HG02852 (cell line): ENCODE data around the gene POLR1G.
"Not testable (repeated sequence)": the region's sequence is repeated elsewhere in the genome, so short reads cannot be mapped to it uniquely, and the experiment has no call there.

Source experiments
- ATAC-seq: cut with Tn5 transposase; IDR thresholded peaks from one replicate; pipeline ENCODE4 v1.9.1; 2021; ENCODE audit warnings: mild to moderate bottlenecking, moderate library complexity; ENCODE audit not compliant: unreplicated experiment

POLR1G gene

GRCh38 chr19:45419895-45420294 lies 13.5 kb downstream of the POLR1G start:
- ATAC-seq: no peak

- no peak for ATAC-seq
Measured at GRCh38 chr19:45420356-45420755, 13.9 kb downstream of the POLR1G start.

DNA sequence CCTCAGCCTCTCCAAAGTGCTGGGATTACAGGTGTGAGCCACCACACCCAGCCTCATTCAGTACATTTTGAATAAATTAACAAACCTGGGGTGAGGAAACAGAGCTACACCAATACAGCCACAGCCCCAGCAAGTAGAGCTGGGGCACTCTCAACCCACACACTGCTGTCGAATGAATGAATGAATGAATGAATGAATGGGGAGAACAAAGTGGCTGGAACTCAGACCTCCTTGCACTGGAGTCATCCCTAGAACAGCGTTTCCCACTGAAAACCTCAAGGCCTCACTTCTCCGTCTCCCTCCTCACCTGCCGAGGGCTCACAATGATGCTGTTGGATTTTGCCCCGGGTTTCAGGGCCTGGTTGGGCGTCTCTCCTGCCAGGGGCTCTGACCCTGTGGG lies 14.4 kb downstream of the POLR1G start:
- ATAC-seq: no peak

- ATAC-seq: no peak
Measured at GRCh38 chr19:45421947-45422498, 15.6 kb downstream of the POLR1G start.

GRCh38 chr19:45423033-45423588 lies 16.7 kb downstream of the POLR1G start:
- ATAC-seq: no peak

GRCh38 chr19:45423589-45424190 lies 17.2 kb downstream of the POLR1G start, which contains the start of gene ERCC1:
TSS of gene ERCC1 (minus strand) at chr19:45423917. CDS start at chr19:45423374, 543 bp downstream.
- peak; percentile 59 for ATAC-seq

- no peak for ATAC-seq
Measured at GRCh38 chr19:45424191-45425058, 18.0 kb downstream of the POLR1G start.

- no peak for ATAC-seq
Measured at GRCh38 chr19:45428384-45429231, 22.2 kb downstream of the POLR1G start.

DNA sequence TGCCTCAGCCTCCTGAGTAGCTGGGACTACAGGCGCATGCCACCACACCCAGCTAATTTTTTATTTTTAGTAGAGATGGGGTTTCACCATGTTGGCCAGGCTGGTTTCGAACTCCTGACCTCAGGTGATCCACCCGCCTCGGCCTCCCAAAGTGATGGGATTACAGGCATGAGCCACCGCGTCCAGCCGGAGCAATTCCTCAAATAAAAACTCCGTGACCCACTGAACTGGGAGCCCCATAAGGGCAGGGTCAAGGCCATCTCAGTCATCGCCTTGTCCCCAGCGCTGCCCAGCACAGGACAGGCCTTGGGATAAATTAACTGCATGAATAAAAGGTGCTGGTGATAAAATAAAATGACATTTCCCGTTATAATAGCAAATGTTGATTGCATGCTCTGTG lies 23.5 kb downstream of the POLR1G start:
- not testable (repeated sequence) for ATAC-seq

DNA sequence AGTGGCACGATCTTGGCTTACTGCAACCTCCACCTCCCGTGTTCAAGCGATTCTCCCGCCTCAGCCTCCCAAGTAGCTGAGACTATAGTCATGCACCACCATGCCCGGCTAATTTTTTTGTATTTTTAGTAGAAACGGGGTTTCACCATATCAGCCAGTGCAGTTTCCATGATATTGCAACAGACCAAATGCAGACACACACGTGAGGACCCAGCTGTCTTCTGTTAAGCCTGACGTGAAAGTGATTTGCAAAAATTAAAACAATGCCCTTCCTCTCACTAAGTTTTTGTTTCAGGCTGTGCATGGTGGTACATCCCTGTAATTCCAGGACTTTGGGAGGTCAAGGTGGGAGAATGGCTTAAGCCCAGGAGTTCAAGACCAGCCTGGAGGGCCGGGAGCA lies 24.6 kb downstream of the POLR1G start:
- ATAC-seq: not testable (repeated sequence)

DNA sequence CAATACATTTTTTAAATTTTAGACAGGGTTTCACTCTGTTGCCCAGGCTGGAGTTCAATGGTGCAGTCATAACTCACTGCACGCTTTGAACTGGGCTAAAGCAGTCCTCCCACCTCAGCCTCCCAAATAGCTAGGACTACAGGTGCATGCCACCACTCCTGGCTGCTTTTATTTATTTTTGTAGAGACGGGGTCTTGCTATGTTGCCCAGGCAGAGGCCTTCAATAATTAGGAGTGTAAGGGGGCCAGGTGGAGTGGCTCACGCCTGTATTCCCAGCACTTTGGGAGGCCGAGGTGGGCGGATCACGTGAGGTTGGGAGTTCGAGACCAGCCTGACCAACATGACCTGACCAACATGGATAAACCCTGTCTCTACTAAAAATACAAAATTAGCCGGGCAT lies 26.1 kb downstream of the POLR1G start:
- not testable (repeated sequence) for ATAC-seq

- ATAC-seq: no peak
Measured at GRCh38 chr19:45437328-45437727, 30.9 kb downstream of the POLR1G start.

GRCh38 chr19:45439190-45439568 lies 32.7 kb downstream of the POLR1G start:
- no peak for ATAC-seq

- peak; percentile 53 for ATAC-seq
Measured at GRCh38 chr19:45439569-45440258, 33.3 kb downstream of the POLR1G start.

DNA sequence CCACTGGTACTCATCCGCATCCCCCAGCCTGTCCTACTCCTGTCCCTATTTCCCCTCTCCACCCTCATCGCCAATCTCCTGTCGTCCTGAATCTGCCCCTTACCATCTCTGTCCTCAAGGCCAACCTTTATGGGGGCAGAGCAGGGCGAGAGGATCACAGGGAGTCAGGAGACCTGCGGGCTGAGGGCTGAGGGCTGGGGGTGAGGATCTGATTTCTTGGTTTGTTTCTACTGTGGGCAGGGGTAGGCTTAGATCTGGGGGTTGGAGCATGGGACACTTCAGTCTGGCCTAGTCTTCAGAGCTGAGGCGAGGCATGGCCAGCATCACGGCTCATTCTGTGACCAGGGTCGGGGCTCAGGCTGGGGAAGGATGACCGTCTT lies 33.8 kb downstream of the POLR1G start:
- no peak for ATAC-seq

DNA sequence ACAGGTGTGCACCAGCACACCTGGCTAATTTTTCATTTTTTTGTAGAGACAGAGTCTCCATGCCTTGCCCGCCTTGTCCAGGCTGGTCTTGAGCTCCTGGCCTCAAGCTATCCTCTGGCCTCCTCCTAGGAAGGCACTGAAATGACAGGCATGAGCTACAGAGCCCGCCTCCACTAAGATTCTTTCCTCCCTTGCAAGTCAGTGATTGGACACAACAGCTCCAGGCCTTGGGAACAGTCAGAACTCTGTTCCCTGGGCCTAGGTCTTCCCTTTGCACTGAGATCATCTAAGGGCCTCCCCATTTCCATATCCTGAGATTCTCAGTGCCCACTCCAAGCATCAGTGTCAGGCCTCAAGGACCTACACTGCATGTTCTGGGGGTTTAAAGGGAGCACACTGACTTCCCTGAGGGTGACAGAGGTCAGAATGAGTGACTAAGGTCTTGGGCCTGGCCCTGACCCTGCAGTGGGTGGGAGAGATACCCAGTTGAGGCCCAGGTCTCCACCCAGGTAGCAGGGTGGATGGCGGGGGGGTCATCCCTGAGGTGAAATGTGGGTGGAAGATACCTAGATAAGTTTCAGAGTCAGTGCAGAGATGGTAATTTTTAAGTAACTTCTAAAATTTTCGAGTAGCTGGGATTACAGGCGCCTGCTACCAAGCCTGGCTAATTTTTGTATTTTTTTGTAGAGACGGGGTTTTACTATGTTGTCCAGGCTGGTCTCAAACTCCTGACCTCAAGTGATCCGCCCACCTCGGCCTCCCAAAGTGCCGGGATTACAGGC lies 34.6 kb downstream of the POLR1G start:
- no peak for ATAC-seq

- no peak for ATAC-seq
Measured at GRCh38 chr19:45442408-45442777, 35.9 kb downstream of the POLR1G start.

GRCh38 chr19:45442778-45443461 lies 36.5 kb downstream of the POLR1G start:
- ATAC-seq: no peak
